HG02610 (cell line): ENCODE data around the gene SPRR2A.
"Not testable (repeated sequence)": the region's sequence is repeated elsewhere in the genome, so short reads cannot be mapped to it uniquely, and the experiment has no call there.

Experiments used
- ATAC-seq: cut with Tn5 transposase; IDR thresholded peaks from one replicate; pipeline ENCODE4 v1.9.1; 2021; ENCODE audit warnings: mild to moderate bottlenecking, moderate library complexity; ENCODE audit not compliant: unreplicated experiment

SPRR2A gene

GRCh38 chr1:153025797-153026196 is 31.5 kb downstream of the SPRR2A start:
- no peak for ATAC-seq

GRCh38 chr1:153024413-153024812 is 32.9 kb downstream of the SPRR2A start:
- ATAC-seq: no peak

- ATAC-seq: no peak
Measured at GRCh38 chr1:153023109-153023508, 34.2 kb downstream of the SPRR2A start.

- not testable (repeated sequence) for ATAC-seq
Measured at GRCh38 chr1:153022340-153022739, 35.0 kb downstream of the SPRR2A start.

GRCh38 chr1:153021829-153022228 is 35.5 kb downstream of the SPRR2A start:
- not testable (repeated sequence) for ATAC-seq

- not testable (repeated sequence) for ATAC-seq
Measured at GRCh38 chr1:153011235-153011758, 46.0 kb downstream of the SPRR2A start.
